HG02884 (cell line): ENCODE measurements around the gene POLN.

Experiments
- ATAC-seq: cut with Tn5 transposase; IDR thresholded peaks from one replicate; pipeline ENCODE4 v1.9.1; 2021; ENCODE audit warnings: mild to moderate bottlenecking, moderate library complexity; ENCODE audit not compliant: unreplicated experiment

POLN gene

DNA sequence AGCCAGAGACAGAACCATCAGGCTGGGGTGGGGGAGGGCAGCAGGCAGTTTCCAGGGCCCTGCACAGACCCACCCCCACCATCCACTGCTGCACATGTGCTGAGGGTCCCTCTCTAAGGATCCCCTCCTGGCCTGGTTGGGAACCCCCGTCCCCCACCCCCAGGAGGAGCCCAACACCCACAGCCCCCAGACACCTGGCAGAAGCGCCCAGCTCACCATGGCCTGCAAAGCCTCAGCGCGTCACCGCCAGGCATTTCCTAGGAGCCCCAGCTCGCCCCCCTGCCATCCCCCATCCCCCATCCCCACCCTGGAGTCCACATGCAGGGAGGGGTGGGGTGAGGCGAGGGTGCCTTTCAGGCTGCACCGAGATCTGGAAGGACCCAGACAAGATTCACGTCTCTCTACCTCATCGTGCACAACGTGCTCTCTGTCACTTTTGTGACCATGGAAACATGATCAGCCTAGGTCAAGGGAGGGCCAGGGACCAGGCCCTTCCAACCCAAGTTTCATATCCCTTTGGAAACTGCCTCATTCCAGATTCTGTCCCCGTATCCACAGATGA lies 10.7 kb upstream of the POLN start:
- no peak for ATAC-seq

GRCh38 chr4:2251795-2252529 lies 10.0 kb upstream of the POLN start:
- ATAC-seq, result no peak

GRCh38 chr4:2251073-2251794 lies 9.3 kb upstream of the POLN start:
- no peak for ATAC-seq

GRCh38 chr4:2250357-2251072 lies 8.6 kb upstream of the POLN start:
- no peak for ATAC-seq

GRCh38 chr4:2249526-2250356 lies 7.8 kb upstream of the POLN start:
- ATAC-seq, result no peak

GRCh38 chr4:2248821-2249261 lies 6.9 kb upstream of the POLN start:
- no peak for ATAC-seq

DNA sequence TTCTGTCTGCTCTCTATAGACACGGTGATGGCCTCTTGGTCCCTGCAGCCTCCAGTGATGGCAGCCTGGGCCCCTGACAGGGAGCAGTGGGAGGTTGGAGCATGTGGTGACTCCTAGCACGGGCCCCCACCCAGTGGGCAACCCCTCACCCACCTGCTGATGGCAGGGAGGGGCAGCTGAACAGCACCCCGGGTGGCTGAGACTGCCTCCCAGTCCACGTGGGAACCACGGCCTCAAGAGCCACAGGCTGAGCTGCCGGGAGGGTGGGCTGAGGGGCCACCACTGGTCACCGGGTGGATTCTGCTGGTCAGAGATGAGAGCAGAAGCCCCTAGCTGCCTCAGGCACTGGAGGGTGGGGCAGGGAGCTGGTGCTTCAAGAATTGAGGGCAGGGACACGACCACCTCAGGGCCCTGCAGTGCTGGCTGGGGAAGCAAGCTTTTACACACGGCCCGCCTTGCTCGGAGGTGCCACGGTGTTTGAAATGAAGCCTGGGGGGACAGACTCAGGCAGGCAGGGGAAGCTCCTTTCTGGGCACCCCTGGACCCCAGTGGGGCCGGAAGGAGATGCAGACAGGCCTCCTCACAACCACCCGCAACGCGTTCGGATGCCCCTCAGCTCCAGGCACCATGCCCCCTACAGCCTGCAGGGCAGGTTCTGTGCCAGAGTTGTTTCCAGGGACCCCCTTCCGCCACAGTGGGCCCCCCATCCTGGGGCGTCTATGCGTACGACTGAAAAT lies 6.3 kb upstream of the POLN start:
- no peak for ATAC-seq

DNA sequence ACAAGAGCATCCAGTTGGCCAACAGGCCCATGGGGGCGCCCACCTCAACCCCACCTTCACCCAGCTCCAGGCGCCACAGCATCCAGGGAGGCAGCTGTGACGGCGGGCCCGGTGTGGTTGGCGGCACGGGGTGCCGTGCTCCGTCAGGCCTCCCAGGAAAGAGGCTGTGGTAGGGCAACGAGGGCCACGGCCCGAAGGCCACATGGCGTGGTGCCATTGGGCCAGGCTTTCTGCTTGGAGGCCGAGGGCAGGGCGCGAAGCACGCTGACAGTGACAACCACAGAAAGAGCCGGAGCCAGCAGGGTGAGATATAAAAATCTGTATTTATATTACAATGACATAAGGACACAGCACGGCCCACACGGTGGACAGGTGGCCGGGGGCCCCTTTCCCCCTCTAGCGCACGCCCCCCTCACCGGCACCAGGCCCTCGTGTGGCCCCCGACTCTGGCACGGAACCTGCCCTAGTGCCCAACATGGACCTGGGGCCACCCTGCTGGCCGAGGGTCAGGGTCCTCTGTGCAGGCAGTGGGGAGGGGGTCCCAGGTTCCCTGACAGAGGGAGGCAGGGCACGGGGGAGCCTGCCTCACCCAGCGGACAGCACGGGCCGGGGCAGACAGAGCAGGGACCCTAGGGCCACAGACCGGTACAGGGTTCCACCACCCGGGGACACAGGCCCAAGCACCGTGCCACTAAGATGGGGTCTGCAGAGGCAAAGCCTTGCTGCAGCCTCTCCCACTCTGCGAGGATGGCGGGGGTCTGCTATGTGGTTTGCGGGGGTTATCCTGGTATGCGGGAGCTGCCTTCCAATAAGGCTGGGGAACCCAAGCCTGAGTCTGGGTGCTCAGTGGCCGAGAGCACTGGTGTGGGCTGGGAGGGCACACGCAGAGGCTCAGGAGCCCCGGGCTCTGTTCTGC lies 5.5 kb upstream of the POLN start:
- ATAC-seq, result no peak

DNA sequence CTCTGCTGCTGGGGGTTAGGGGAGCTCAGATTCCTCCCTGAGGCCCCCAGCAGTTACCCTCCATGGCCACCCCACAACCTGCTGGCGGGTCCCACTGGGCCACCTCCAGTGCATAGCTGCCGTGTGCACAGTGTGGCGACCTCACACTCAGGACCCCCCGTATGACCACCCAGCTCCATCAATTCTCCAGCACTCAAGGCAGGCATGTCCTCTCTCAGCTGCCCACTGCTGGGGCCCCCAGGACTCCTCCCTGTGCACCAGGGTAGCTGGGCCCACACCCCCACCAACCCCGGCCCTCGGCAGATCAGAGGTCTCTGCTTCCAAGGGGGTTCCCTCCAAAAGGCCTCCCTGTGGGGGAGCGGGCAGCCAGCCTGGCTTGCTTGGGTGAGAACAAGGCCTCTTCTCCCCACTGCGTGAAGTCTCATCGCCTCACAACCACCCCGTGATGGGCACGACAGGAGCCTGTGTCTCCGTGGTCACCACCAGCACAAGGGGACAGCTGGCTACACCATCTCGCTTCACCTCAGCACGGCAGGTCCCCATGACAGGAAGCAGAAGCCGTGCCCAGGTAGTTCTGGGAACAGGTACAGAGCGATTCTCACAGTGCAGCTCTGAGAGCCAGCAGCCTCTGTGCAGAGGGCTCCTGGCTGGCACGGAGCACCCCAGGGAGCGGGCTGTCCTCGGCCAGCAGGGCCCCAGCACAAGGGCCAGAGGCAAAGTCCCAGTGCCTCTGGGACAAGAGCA lies 4.6 kb upstream of the POLN start:
- no peak for ATAC-seq

- ATAC-seq, result no peak
These were observed 3.9 kb upstream of the POLN start for GRCh38 chr4:2245787-2246275.

GRCh38 chr4:2245057-2245786 lies 3.3 kb upstream of the POLN start:
- ATAC-seq, result no peak

- no peak for ATAC-seq
These were observed 1.9 kb upstream of the POLN start for GRCh38 chr4:2243681-2244380.

GRCh38 chr4:2241003-2241402 lies 918 bp downstream of the POLN start:
- ATAC-seq, result no peak

DNA sequence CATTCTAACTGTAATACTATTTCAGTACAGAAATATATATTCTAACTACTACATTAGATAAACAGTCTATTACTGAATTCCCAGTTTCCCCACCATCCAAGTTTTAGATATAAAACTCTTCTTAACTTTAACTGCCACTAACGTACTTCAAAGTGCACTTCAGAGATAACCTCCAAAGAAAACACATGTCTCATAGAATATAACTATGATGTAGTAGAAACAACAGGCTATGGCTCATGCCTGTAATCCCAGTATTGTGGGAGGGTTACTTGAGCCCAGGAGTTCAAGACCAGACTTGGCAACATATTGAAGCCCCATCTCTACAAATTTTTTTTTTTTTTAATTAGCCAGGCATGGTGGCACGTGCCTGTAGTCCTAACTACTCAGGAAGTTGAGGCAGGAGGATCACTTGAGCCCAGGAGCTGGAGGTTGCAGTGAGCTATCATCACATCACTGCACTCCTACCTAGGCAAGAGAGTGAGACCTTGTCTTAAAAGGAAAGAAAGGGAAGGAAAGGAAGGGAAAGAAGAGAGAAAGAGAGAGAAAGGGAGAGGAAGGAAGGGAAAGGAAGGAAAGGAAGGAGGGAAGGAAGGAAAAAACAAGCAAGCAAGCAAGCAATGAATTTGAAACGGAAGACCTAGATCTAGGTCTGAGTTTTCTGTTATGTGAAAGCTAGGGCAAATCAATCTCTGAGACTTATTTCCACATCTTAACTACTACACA lies 4.8 kb downstream of the POLN start:
- ATAC-seq, result no peak

DNA sequence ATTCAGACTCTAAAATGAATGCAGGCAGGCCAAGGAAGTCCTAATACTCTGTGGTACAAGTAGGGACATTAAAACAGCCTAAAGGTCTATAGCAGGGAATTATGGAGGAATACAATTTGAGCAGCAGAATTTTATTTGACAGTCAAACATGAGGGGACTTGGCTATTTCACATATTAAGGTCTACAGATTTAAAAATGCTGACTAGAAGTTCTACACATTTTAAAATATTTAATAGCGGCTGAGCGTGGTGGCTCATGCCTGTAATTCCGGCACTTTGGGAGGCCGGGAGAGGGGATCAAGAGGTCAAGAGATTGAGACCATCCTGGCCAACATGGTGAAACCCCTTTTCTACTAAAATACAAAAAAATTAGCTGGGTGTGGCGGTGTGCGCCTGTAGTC lies 10.8 kb downstream of the POLN start:
- ATAC-seq, result no peak

GRCh38 chr4:2226261-2226660 lies 15.7 kb downstream of the POLN start:
- ATAC-seq, result no peak
